Stimulated activated CD8-positive, alpha-beta memory T cell treated with anti-CD3 and anti-CD28 coated beads, Interleukin-4, amount 100 ng/mL, for 48 hours (primary cell): ENCODE data around the gene CRYBG3.

Experiments used
- DNase-seq: peaks from one replicate; pipeline ENCODE4 v3.0.0-alpha.2; 2020

CRYBG3 gene

GRCh38 chr3:97839944-97840343, 18.1 kb downstream of the CRYBG3 start:
- no peak for DNase-seq

- DNase-seq: no peak
Measured at GRCh38 chr3:97841304-97841703, 19.5 kb downstream of the CRYBG3 start.

- no peak for DNase-seq
Measured at GRCh38 chr3:97841956-97842355, 20.1 kb downstream of the CRYBG3 start.

DNA sequence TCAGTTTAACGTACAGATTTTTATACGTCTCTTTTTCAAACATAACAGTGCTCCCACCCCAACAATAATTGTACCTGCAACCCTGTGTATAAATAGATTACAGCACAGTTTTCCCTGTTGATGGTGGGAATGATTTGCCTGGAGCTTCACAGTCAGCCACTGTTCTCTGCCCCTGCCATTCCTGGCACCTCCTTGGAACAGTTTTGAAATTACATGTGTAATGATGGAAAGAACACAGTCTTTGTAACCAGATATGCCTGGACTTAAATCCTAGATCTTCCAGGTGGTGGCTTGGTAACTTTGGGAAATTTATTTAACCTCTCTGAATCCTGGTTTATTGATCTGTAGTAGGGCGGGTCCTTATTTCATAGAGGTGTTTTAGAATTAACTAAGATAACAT, 27.0 kb downstream of the CRYBG3 start:
- no peak for DNase-seq

DNA sequence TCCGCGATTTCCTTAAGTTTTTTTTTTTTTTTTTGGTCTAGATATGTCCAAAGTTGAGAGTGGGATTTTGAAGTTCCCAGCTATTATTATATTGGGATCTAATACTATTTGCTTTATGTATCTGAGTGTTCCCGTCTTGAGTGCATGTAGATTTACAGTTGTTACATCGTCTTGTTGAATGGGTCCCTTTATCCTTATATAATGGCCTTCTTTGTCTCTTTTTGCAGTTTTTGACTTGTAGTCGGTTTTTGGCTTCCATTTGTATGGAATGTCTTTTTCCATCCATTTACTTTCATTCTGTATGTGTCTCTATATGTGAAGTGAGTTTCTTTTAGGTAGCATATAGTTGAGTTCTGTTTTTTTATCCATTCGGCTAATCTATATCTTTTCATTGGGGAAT, 35.6 kb downstream of the CRYBG3 start:
- DNase-seq: no peak

DNA sequence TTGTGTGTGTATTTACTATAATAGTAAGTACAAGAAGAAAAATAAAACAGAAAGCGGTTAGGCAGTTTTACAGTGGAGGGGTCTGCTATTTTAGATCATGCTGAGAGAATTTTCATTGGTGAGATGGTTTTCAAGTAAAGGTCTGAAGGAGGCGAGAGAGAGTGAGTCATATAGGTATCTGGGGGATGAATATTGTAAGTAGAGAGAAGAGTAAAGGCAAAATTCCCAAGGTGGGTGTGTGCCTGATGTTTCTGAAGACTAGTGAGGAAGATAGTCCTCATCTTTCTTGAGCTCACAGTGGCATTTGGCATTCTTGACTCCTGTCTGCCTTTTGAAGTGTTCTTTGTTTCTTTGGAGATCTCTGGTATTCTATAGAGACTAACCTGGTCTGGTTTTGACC, 38.6 kb downstream of the CRYBG3 start:
- no peak for DNase-seq

DNA sequence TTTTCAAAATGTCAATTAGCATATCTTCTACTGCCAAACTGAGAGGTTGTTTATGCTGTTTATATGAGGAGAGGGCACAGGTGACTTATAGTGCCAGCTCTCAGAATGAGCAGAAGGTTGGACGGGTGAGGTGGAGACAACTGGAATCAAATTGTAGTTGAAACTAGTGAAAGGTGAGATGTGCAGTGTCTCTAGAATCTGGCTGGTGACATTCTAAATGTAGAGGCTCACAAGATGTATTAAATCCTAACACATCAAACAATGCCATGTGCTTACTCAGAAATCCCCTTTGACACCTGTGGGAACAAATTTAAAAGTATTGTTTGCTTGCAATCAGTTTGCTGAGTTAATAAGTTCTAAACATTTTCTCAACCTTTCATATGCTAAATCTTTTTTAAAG, 40.8 kb downstream of the CRYBG3 start:
- DNase-seq: no peak

DNA sequence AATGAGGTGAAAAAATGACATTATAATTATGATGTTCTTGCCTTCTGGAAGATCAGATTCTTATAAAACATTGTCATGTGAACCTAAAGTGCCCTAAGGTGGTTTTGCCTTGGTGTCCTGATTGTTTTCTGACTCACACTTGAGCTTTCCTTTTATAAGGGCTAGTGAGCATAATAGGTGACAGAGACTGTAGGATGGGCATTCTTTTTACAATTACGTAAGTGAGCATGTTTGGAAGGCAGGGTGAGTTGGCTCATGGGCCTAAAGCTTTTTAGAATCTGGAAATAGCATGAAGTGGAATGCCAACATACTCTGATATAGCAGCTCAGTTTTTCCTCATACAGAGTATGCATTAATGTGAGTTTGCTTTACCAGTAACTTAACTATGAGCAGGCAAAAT, 41.2 kb downstream of the CRYBG3 start:
- DNase-seq: no peak

DNA sequence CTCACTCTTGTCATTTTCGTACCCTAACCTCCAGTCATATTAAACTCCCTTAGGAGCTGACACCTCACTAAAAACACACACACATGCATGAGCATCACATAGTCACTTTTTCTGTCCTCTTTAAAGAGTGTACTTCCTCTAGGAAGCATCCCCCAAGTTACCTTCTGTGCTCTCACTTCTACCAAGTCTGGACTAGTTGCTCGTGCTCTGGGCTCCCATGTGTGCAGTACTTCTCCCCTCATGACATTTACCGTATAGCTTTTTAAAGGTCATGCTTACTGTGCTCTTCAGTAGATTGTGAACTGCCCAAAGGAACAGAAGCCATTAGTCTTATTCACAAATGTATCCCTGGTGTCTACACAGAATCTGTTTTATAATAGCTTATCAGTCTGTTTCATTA, 42.0 kb downstream of the CRYBG3 start:
- no peak for DNase-seq

GRCh38 chr3:97871186-97871585, 49.4 kb downstream of the CRYBG3 start:
- no peak for DNase-seq

DNA sequence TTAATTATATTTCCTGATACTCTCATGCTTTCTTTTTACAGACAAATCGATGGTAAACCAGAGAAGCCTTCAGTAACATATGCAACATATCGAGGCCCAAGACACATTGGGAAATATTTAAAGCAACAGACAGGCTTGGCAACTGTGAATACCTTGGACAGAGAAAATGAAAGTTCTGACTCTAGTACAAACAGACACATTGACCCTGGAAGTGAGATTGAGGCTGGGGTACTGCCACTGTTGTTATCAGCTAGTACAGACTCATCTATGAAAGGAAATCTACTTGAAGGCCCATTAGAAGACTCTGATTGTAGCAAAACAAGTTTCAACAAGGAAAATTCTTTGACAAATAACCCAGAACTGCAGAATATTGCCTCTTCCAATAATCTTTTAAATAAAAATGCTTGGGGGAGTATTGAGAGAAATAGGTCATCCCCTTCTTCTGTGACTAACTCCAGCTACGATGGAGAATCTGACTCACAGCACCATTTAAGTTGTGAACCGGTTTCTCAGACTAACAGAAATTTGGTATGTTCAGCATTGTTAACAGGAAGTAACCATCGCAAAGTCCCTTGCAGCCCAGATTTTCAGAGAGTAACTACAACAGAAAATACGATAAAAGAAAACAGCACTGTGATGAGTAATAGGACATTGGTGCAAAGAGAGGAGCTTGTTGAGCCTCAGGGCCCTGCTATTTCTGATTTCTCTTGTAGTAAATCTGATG, 50.2 kb downstream of the CRYBG3 start:
- peak; percentile 30 for DNase-seq

DNA sequence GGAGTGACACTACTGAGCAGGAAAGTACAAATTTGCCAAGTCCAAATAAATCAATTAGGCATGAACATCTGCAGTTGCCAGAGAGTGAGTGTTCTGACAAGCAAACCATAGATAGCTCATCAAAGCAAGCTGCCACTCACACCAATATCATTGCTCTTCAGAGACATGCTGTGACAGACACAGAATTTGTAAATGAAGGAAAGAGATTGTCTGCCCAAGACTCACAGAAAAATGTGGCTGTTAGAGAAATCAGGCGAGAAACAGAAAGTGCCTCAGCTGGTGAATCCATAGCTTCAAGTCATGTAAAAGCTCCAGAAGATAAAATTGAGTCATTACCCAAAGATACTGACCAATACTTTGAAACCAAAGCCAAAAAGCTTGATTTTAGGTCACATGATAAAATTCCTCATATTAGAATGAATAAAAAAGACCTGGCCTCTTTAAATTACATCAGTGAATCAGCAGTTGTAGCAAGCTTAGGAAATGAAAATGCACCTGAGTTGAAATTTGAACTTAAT, 50.8 kb downstream of the CRYBG3 start:
- DNase-seq: no peak

DNA sequence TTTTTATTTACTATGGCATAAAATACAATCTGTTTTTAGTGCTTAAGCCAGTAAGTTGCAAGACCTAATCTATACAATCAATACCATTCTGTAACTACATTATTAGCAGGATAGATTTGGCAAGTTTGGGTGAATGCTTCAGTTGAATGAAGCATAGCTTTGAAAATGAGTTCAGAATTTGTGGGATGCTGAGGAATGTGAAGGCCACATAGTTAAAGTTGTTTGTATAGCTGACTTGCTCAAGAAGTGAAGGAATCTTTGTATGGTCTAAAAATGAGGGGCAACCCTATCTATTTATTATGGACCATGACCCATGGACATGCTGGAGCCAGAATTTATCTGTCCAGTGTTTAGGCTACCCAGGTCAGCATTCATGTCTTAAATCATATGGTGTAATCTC, 58.5 kb downstream of the CRYBG3 start:
- DNase-seq: no peak

DNA sequence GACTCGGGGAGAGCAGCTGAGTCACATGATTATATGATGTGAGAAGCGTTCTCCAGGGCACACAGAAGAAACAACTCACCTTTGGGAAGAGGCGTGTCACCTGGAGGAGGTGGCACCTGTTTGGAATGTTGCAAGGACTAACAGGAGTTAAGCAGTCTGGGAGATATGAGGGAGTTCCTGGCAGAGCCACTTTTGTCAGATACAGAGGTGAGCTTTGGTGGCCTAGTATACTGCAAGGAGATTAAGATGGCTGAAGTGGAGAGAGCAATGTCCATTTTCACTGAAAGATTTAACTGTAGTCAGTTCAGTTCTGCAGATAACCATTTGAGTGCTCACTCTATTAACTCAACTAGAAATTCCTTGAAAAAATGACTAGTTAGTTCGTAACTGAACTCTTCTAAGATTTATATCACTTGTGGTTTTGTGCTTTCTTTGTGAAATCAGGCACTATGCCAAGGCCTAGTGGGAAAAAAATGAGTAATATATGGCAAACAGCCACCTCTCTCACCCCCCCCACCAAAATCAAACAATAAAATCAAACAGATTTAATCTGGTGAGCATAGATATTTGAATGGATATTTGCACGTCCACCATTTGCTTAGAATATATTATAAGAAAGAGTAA, 61.3 kb downstream of the CRYBG3 start:
- no peak for DNase-seq

GRCh38 chr3:97883736-97884135, 61.9 kb downstream of the CRYBG3 start:
- no peak for DNase-seq

DNA sequence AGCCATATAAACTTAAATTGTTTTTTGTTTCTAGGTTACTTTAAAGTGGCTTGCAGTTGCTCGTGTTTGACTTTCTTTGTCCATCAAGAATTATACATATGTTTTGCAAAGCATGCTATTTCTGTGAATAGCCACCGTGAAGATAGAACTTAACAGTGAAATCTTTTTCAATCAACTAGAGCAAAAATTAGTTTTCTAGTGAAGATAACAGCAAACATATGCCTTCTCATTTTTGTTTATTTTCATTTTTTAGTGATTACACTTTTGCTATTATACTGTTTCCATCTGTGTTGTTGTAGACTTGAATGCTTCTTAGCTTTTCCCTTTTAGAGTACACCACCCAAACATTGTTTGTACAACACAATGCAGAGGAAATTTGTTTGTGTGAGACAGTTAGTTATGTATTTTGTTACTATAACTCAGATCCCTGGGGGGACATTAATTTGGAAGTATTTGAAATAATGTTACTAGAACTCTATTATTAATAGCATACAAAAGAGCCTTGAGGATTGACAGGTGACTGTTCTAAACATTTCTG, 62.8 kb downstream of the CRYBG3 start:
- no peak for DNase-seq

- no peak for DNase-seq
Measured at GRCh38 chr3:97885931-97886824, 64.4 kb downstream of the CRYBG3 start.

GRCh38 chr3:97889814-97890213, 68.0 kb downstream of the CRYBG3 start:
- no peak for DNase-seq

DNA sequence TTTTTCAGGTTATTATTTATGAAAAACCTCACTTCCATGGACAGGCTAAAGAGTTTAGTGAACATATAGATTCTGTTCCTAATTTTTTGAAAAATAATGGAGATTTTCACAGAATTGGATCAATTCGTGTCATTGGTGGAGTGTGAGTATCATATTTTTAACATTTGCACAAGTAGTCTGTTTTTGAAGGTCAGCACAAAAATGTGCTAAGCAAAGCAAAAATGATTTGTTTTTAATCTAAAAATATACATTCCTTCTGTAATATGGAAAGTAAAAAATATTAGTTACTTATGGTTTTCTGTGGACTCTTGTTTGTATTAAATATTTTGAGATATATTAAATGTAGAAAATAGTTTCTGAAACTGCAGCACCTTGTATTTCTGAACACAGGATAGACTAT, 71.0 kb downstream of the CRYBG3 start:
- no peak for DNase-seq

- no peak for DNase-seq
Measured at GRCh38 chr3:97895216-97895615, 73.4 kb downstream of the CRYBG3 start.

DNA sequence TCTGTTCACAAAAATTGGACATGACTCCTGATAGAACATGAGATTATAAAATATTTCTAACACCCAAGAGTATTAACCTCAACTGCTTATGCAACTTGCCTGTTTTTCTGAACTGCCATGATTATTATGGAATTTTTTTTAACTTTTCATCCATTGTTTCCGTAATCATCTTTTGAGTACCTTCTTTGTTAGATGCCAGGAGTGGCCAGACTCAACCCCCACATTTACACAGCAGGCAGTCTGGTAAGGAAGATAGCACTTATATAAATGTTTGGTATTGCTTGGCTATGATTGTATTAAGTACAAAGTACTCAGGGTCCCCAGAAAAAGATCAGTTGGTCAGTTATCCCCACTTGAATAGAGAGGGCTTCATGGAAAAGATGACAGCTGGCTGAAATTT, 74.3 kb downstream of the CRYBG3 start:
- DNase-seq: no peak

DNA sequence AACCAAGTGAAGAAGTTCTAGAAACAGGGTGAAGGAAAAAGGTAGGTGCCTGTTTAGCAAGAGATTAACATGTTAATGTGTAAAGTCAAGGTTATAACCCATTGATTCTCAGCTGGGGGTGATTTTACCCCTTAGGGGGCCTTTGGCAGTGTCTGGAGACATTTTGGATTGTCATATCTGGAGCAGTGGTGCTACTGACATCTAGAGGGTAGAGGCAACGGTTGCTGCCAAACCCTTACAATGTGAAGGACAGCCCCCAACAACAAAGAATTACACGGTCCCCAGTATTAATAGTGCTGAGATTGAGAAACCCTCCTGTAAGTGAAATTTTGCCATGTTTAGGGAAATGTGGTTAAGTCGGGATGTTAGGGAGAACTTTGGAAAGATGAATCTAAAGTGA, 74.7 kb downstream of the CRYBG3 start:
- no peak for DNase-seq

GRCh38 chr3:97899331-97899730, 77.5 kb downstream of the CRYBG3 start:
- DNase-seq: no peak
